ENCODE data around the gene QDPR.
"Not testable (repeated sequence)": the region's sequence is repeated elsewhere in the genome, so short reads cannot be mapped to it uniquely, and the experiment has no call there.

Gene QDPR

GRCh38 chr4:17511950-17512795, at the start of gene QDPR:
QDPR (minus strand) TSS chr4:17512090; CDS start chr4:17512054, 36 bp downstream.
- DNase-seq: peak; percentile 2

GRCh38 chr4:17561195-17561909, 49.5 kb upstream of the QDPR start:
- DNase-seq: no peak

- DNase-seq: no peak
Measured at GRCh38 chr4:17560065-17560673, 48.3 kb upstream of the QDPR start.

- no peak for DNase-seq
Measured at GRCh38 chr4:17559709-17560048, 47.8 kb upstream of the QDPR start.

GRCh38 chr4:17558941-17559708, 47.2 kb upstream of the QDPR start:
- no peak for DNase-seq

GRCh38 chr4:17557880-17558279, 46.0 kb upstream of the QDPR start:
- DNase-seq: no peak

GRCh38 chr4:17556498-17556897, 44.6 kb upstream of the QDPR start:
- no peak for DNase-seq

- no peak for DNase-seq
Measured at GRCh38 chr4:17554568-17554967, 42.7 kb upstream of the QDPR start.

- no peak for DNase-seq
Measured at GRCh38 chr4:17552427-17552826, 40.5 kb upstream of the QDPR start.

GRCh38 chr4:17550549-17550948, 38.7 kb upstream of the QDPR start:
- DNase-seq: no peak

- DNase-seq: no peak
Measured at GRCh38 chr4:17546678-17547077, 34.8 kb upstream of the QDPR start.

- DNase-seq: no peak
Measured at GRCh38 chr4:17546222-17546621, 34.3 kb upstream of the QDPR start.

- no peak for DNase-seq
Measured at GRCh38 chr4:17545374-17546140, 33.7 kb upstream of the QDPR start.

GRCh38 chr4:17544831-17545234, 32.9 kb upstream of the QDPR start:
- no peak for DNase-seq

- DNase-seq: no peak
Measured at GRCh38 chr4:17544205-17544604, 32.3 kb upstream of the QDPR start.

- not testable (repeated sequence) for DNase-seq
Measured at GRCh38 chr4:17537060-17537459, 25.2 kb upstream of the QDPR start.

GRCh38 chr4:17535906-17536305, 24.0 kb upstream of the QDPR start:
- DNase-seq: no peak

GRCh38 chr4:17535242-17535641, 23.4 kb upstream of the QDPR start:
- no peak for DNase-seq

- DNase-seq: no peak
Measured at GRCh38 chr4:17534705-17535104, 22.8 kb upstream of the QDPR start.

- no peak for DNase-seq
Measured at GRCh38 chr4:17531538-17532285, 19.8 kb upstream of the QDPR start.

GRCh38 chr4:17528551-17529165, 16.8 kb upstream of the QDPR start:
- DNase-seq: no peak
